Smooth muscle cell (in vitro differentiated cells): Measurements from ENCODE around the gene PRKD3. TPM values are rescaled to one million over a fixed set of nuclear protein-coding genes. Genes with fewer than 3 reads are reported as not detected.

Source experiments
- DNase-seq: peaks from one replicate; lab custom pipeline; 2025; ENCODE audit not compliant: unreplicated experiment; lab: John Stamatoyannopoulos, UW
- H2AFZ ChIP-seq: fragments of 200-600 bp; sonication (generic); 2 replicates; pipeline ENCODE4 v1.6.0; 2016; ENCODE audit warnings: antibody characterized with exemption, low read depth, mild to moderate bottlenecking
- H3F3A ChIP-seq: fragments of 200-600 bp; sonication (generic); 2 replicates; pipeline ENCODE4 v1.6.0; 2017; ENCODE audit warnings: antibody characterized with exemption, low read depth
- H3K27ac ChIP-seq: fragments of 200-600 bp; sonication (generic); 2 replicates; pipeline ENCODE4 v1.5.1; 2016; ENCODE audit warnings: low read depth, mild to moderate bottlenecking
- H3K27me3 ChIP-seq: fragments of 200-600 bp; sonication (generic); 2 replicates; pipeline ENCODE4 v1.6.1; 2016; ENCODE audit warnings: low read depth, mild to moderate bottlenecking
- H3K36me3 ChIP-seq: fragments of 200-600 bp; sonication (generic); 2 replicates; pipeline ENCODE4 v1.5.1; 2016; ENCODE audit warnings: low read depth
- H3K4me1 ChIP-seq: fragments of 200-600 bp; sonication (generic); 2 replicates; pipeline ENCODE4 v1.5.1; 2016; ENCODE audit warnings: low read depth
- H3K4me2 ChIP-seq: fragments of 200-600 bp; sonication (generic); 2 replicates; pipeline ENCODE4 v1.6.0; 2016; ENCODE audit warnings: mild to moderate bottlenecking
- H3K4me3 ChIP-seq: fragments of 200-600 bp; sonication (generic); 2 replicates; pipeline ENCODE4 v1.5.1; 2016; ENCODE audit warnings: mild to moderate bottlenecking
- H3K79me2 ChIP-seq: fragments of 200-600 bp; sonication (generic); 2 replicates; pipeline ENCODE4 v1.6.0; 2016; ENCODE audit warnings: low read depth, mild to moderate bottlenecking
- H3K9ac ChIP-seq: fragments of 200-600 bp; sonication (generic); 2 replicates; pipeline ENCODE4 v1.6.0; 2016; ENCODE audit warnings: low read depth
- H3K9me3 ChIP-seq: fragments of 200-600 bp; sonication (generic); replicated peaks from 2 replicates; pipeline ENCODE4 v1.5.1; 2016; ENCODE audit warnings: low read depth
- H4K20me1 ChIP-seq: fragments of 200-600 bp; sonication (generic); 2 replicates; pipeline ENCODE4 v1.6.0; 2016; ENCODE audit warnings: low read depth
- WGBS: methylation state at CpG from one replicate; pipeline ENCODE4 v1.1.7; 2016; ENCODE audit warnings: low lambda C conversion rate; 5-methylcytosine and 5-hydroxymethylcytosine counted together
- polyA plus RNA-seq: library from polyadenylated mRNA; unstranded; fragments of >200 nt; fragmentation: Nextera tagmentation; extraction: Ambion mirVana; gene quantifications from 2 replicates; pipeline ENCODE4 v1.2.1, GENCODE V29; 2016
- total RNA-seq: library from RNA; depleted of rRNA; stranded (reverse); fragments of >200 nt; gene quantifications from 2 replicates; pipeline ENCODE4 v1.2.3, GENCODE V29; 2014
- TF ChIP-seq, protein P1 (sequence below): fragments of 200-600 bp; sonication (generic); IDR thresholded peaks from 2 replicates; pipeline ENCODE4 v1.5.1; 2017; ENCODE audit warnings: borderline replicate concordance, mild to moderate bottlenecking, antibody characterized with exemption; ENCODE audit not compliant: insufficient read depth, poor library complexity, severe bottlenecking

The PRKD3 gene
- total and polyA plus RNA-seq, 2 experiments from 2014 or later, result 18.8 to 73.4 TPM

DNA sequence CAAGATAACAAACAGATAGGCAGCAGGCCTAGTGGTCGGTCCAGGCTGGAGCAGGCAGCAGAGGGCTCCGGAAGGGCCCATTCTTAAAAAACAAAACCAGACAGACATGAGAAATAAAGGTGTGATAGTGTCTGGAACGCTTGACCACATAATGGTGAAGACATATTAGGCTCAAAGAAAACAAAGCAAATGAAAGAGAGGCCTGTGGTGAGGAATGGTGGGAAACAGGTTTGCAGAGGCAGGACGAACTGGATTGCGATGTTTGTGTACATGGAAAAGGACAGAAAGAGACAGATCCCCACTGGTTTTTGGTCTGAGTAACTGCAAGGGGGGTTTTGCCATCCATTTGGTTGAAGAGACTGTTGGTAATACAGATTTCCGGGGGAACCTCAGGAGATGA is 39.7 kb upstream of the PRKD3 start:
- Histone ChIP-seq H3K9me3 (no peaks in the 10 kb centered on the region), H3K27ac (peak overlapping the region; percentile 47), H2AFZ (no peak overlapping the region), H3K4me1 (no peaks in the 10 kb centered on the region), H3K27me3 (no peaks in the 10 kb centered on the region), H3K4me2 (no peak overlapping the region), H3K9ac (no peak overlapping the region), H4K20me1 (no peaks in the 10 kb centered on the region), H3K79me2 (no peaks in the 10 kb centered on the region), H3K4me3 (no peak overlapping the region), H3K36me3 (no peaks in the 10 kb centered on the region), H3F3A (no peaks in the 10 kb centered on the region)
- TF ChIP-seq, protein P1, sequence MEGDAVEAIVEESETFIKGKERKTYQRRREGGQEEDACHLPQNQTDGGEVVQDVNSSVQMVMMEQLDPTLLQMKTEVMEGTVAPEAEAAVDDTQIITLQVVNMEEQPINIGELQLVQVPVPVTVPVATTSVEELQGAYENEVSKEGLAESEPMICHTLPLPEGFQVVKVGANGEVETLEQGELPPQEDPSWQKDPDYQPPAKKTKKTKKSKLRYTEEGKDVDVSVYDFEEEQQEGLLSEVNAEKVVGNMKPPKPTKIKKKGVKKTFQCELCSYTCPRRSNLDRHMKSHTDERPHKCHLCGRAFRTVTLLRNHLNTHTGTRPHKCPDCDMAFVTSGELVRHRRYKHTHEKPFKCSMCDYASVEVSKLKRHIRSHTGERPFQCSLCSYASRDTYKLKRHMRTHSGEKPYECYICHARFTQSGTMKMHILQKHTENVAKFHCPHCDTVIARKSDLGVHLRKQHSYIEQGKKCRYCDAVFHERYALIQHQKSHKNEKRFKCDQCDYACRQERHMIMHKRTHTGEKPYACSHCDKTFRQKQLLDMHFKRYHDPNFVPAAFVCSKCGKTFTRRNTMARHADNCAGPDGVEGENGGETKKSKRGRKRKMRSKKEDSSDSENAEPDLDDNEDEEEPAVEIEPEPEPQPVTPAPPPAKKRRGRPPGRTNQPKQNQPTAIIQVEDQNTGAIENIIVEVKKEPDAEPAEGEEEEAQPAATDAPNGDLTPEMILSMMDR, result no peak
- no peak for DNase-seq
- 72% methylated on average over 6 of the region's 6 CpGs for WGBS

DNA sequence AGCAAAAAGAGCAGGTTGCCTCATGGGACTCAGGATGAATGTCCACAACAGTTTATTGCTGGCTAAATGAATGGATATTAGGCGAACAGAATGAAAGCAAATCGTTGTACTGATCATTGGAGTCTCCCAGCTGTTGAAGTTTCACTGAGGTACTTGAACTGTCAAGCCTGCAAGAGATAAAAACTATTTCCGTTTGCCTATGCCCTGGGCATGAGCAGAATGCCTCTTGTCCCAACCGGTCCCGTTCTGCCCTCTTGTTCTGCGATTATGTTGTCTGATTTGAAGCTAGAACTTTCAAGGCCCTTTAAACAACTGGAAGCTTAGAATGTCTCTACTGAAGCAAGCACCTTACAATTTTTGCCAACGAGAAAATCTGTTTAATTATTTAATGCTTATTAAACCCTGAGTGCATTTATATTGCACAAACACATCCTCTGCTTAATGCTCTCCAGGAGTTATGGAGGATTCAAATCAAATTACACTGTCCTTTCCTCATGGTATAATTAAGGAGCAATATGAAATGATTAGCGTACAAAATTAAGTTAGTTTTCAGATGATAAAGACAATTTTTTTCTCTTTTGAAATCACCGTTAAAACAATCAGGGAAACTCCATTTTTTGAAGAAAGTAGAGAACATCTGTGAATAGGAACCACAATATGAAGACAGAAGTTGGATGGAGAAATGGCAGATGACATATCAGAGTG is 37.5 kb upstream of the PRKD3 start:
- Histone ChIP-seq H3K4me1 (no peaks in the 10 kb centered on the region), H3K36me3 (no peaks in the 10 kb centered on the region), H3K9ac (no peak overlapping the region), H3K27ac (no peak overlapping the region), H3K9me3 (no peaks in the 10 kb centered on the region), H3F3A (no peaks in the 10 kb centered on the region), H3K4me2 (no peak overlapping the region), H2AFZ (no peak overlapping the region), H3K27me3 (no peaks in the 10 kb centered on the region), H4K20me1 (no peaks in the 10 kb centered on the region), H3K79me2 (no peaks in the 10 kb centered on the region), H3K4me3 (no peak overlapping the region)
- 93% methylated on average over 9 of the region's 9 CpGs for WGBS
- TF ChIP-seq, protein P1, result no peak
- no peak for DNase-seq

DNA sequence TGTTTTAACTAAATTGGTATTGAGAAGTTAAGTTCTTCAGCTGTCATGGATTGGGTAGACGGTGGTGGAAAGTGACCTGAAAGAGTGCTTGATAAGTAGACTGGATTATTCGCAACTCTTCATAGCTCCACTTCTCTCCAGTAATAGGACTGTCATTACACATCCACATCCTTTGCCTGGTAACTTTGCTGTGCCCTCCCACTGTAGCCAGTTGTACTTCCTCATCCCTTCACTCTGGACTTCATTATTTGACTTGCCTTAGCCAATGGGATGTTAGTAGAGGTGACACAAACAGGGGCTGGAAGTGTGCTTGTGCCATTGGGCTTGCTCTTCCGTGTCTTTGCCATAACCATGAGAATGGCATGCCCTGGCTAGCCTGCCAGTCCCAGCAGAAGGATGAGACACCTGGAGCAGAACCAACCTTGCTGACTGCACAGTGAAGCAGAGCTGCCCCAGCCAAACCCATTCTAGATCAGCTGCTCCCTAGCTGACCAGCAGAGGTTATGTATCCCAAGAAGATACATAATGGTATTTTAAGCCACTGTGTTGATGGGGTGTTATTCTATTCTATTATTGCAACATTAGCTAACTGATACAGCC is 36.7 kb upstream of the PRKD3 start:
- DNase-seq, result no peak
- Histone ChIP-seq H2AFZ (no peak overlapping the region), H3K9ac (no peak overlapping the region), H3K79me2 (no peaks in the 10 kb centered on the region), H3F3A (no peaks in the 10 kb centered on the region), H3K27me3 (no peaks in the 10 kb centered on the region), H3K4me1 (no peaks in the 10 kb centered on the region), H3K4me2 (no peak overlapping the region), H3K9me3 (no peaks in the 10 kb centered on the region), H3K4me3 (no peak overlapping the region), H3K27ac (no peak overlapping the region), H3K36me3 (no peaks in the 10 kb centered on the region), H4K20me1 (no peaks in the 10 kb centered on the region)
- TF ChIP-seq, protein P1, result no peak
- WGBS, result 97% methylated on average over 3 of the region's 3 CpGs

DNA sequence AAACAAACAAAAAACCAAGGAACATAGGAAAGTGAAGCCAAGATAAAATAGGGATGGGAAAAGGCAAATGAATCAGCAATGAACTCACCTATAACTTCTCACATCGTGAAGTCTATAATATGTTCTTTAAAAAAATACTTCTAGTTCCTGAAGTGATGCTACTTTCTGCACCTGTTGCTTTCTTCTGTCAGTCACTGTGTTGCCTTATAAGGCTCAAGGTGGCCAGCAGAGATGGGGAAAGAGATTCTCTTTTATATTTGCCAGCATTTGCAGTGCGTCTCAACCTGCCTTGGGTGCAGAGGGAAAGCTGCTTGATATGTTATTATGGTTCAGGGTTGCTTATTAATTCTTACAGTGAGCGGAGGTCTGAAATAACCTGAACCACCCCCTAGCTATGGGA is 33.8 kb upstream of the PRKD3 start:
- Histone ChIP-seq H3K4me2 (no peak overlapping the region), H3K9me3 (no peaks in the 10 kb centered on the region), H4K20me1 (no peaks in the 10 kb centered on the region), H3F3A (no peaks in the 10 kb centered on the region), H3K79me2 (no peaks in the 10 kb centered on the region), H3K9ac (no peak overlapping the region), H3K4me1 (no peaks in the 10 kb centered on the region), H3K4me3 (no peak overlapping the region), H3K36me3 (no peaks in the 10 kb centered on the region), H3K27me3 (no peaks in the 10 kb centered on the region), H2AFZ (no peak overlapping the region), H3K27ac (no peak overlapping the region)
- TF ChIP-seq, protein P1, result no peak
- no peak for DNase-seq
- 96% methylated on average over 3 of the region's 3 CpGs for WGBS
